ENCODE data around the gene SDCCAG8.

- TF ChIP-seq POLR2A (IDR thresholded peaks at IDR 0.05) (no peak), CTCF (IDR thresholded peaks at IDR 0.05) (no peak)
Measured at GRCh38 chr1:243363832-243364231, 108.0 kb downstream of the SDCCAG8 start.

All from Peyer's patch (tissue), 4 donors.